Superior temporal gyrus (tissue), 1 donor: ENCODE data around the gene ERC1.
"Not testable (repeated sequence)": the region's sequence is repeated elsewhere in the genome, so short reads cannot be mapped to it uniquely, and the experiment has no call there.

Experiments used
- DNase-seq: peaks from one replicate; pipeline ENCODE4 v3.0.0-alpha.2; 2016; ENCODE audit errors: extremely low spot score

The ERC1 gene

GRCh38 chr12:1073652-1074051 lies 82.6 kb downstream of the ERC1 start:
- no peak for DNase-seq

- no peak for DNase-seq
These were observed 86.2 kb downstream of the ERC1 start for GRCh38 chr12:1077036-1077803.

- peak; percentile 38 for DNase-seq
These were observed 87.0 kb downstream of the ERC1 start for GRCh38 chr12:1078002-1078401.

- DNase-seq = no peak
These were observed 89.6 kb downstream of the ERC1 start for GRCh38 chr12:1080520-1081223.

GRCh38 chr12:1083151-1083888 lies 92.3 kb downstream of the ERC1 start:
- peak; percentile 68 for DNase-seq

- DNase-seq = peak; percentile 66
These were observed 92.9 kb downstream of the ERC1 start for GRCh38 chr12:1083889-1084262.

- no peak for DNase-seq
These were observed 100.3 kb downstream of the ERC1 start for GRCh38 chr12:1091350-1091749.

GRCh38 chr12:1093166-1093751 lies 102.2 kb downstream of the ERC1 start:
- peak; percentile 81 for DNase-seq

- no peak for DNase-seq
These were observed 103.7 kb downstream of the ERC1 start for GRCh38 chr12:1094714-1095113.

GRCh38 chr12:1099158-1099557 lies 108.1 kb downstream of the ERC1 start:
- DNase-seq = no peak

- DNase-seq = not testable (repeated sequence)
These were observed 108.6 kb downstream of the ERC1 start for GRCh38 chr12:1099618-1100017.

- DNase-seq = no peak
These were observed 111.1 kb downstream of the ERC1 start for GRCh38 chr12:1102115-1102514.

- DNase-seq = no peak
These were observed 111.9 kb downstream of the ERC1 start for GRCh38 chr12:1102791-1103450.

- DNase-seq = no peak
These were observed 112.6 kb downstream of the ERC1 start for GRCh38 chr12:1103632-1104031.

- no peak for DNase-seq
These were observed 113.2 kb downstream of the ERC1 start for GRCh38 chr12:1104088-1104800.

- DNase-seq = no peak
These were observed 116.6 kb downstream of the ERC1 start for GRCh38 chr12:1107669-1108068.

GRCh38 chr12:1108276-1108675 lies 117.3 kb downstream of the ERC1 start:
- DNase-seq = no peak

- no peak for DNase-seq
These were observed 124.6 kb downstream of the ERC1 start for GRCh38 chr12:1115484-1116231.

- no peak for DNase-seq
These were observed 126.3 kb downstream of the ERC1 start for GRCh38 chr12:1117371-1117770.

GRCh38 chr12:1117970-1118563 lies 127.0 kb downstream of the ERC1 start:
- peak; percentile 86 for DNase-seq
